DMS79 treated with DMSO at 0.1 percent for 48 hours (cell line): Measurements from ENCODE around the gene ABLIM2.

Experiments
- DNase-seq: peaks from one replicate; lab custom pipeline; 2025; lab: John Stamatoyannopoulos, UW

ABLIM2 gene

DNA sequence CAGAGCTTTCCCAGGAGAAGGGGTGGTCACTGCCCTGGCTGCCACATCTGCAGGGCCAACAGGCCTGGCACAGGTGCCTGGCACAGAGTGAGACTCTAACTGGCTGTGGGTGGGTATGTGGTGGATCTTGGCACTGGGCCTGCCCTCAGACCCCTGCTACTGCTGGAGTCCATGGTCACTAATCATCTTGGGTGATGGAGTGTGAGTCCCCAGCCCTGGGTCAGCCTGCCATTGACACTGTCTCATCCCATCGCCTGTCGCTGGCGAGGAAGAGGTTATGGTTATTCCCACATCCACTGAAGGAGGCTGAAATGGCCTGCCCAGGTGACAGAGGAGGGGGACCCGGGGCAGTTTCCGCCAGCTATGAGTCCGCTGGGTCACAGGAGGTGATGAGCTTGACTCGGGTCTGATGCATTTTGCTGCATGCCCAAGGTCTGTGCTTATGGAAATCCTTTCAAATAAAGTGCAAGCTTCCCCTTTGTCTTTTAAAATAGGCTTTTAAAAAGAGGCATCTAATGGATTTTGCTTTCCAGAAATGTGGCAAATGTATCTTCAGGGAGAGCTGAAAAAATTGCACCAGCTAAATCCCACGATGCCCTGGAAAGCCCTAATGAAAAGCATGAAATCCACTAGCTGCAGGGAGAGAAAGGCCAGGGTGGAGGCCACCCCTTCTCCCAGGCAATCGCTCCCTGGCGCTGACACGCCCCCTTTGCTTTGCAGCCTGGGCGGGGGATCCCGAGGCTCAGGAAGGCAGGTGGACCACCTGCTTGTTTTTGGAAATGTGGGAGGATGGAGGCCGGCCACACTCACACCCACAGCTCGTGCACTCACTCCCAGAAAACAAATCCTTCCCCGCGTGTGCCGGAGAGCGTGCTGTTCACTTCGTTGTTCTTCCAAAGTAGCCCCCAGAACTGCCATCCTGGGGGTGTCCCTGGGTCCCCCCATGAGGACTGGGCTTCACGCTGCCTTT is 54.9 kb downstream of the ABLIM2 start:
- no peak for DNase-seq

DNA sequence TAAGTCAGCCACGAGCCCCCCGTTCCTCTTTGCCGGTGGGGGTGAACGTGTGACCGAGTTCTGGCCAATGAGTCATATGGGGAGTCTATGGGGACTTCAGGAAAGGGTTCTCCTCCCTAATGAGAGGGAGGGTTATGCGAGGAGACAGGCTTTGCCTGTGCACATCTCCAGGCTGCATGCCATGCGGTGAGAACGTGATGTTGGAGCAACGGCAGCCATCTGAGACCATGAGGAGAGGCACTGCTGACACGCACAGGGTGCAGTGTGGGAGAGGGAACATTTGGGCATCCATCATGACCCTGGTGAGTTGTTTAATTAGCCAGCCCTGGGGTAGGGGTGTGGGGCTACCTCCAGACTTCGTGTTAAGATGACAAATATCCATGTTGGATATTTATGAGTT is 55.8 kb downstream of the ABLIM2 start:
- DNase-seq = no peak

DNA sequence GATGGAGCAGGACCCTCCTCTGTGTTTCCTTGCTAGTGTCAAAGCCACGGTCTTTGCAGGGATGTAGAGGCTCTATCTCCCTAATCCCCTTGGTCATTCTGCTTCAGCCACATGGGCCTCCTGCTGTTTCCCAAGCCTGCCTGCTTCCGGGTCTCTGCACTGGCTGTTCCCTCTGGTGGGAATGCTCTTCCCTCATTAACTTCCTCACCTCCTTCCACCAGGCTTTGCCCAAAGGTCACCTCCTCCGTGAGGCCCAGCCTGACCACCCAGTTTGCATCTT is 56.6 kb downstream of the ABLIM2 start:
- DNase-seq = no peak

DNA sequence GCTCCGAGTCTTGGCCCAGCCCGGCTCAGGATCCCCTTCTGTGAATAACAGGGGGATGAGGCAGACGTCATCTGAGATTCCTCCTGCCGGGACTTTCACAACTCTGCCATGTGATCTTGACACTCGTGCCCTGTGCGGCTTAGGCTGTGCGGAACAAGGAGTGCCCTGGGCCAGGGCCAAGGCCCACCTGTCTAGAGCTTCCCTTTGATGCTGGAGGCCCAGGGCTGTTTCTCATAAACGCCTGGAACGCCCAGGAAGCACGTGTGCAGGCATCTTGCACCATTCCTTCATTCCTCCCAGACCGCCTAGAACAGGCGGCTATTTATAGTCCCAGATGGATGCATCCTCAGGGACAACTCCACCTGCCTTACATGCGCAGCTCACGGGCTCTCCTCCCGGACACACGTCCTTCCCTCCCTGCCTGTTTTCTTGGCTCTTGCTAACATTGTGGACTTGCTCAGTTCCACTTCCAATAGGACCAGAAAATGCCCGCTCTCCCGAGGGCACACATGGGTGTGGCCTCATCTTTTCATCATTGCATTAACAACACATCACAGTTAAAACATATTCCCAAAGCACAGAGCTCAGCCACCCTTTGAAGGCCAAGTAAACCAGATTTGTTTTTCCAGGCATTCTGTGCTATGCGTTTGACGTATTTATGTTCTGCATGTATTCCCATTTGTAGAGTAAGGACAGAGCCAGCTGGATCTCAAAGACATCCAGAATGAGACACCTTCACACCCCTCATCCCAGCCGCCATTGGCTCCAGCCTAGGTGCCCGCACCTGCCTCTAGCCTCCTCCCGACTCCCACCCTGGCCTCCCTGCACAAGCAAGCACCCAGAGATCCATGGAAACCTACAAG is 57.2 kb downstream of the ABLIM2 start:
- DNase-seq = no peak

DNA sequence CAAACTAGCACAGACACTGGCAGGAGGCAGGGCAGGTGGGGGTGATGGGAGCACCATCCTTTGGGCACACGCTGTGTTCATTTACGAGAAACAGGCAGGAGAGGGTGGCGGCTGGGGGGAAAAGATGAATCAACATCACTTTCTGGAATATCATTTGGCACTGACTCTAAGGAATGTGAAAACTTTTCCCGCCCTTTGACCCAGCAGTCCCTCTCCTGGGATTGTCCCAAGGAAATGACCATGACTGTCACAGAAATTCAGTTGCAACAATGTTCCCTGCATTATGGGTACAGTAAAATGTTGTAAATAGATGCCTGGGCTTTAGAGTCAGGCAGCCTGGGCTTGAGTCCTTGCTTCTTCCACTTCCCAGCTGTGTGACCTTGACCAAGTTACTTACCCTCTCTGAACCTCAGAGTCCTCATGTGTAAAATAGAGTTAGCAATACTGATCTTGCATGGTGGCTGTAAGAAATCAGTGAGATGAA is 58.6 kb downstream of the ABLIM2 start:
- no peak for DNase-seq

DNA sequence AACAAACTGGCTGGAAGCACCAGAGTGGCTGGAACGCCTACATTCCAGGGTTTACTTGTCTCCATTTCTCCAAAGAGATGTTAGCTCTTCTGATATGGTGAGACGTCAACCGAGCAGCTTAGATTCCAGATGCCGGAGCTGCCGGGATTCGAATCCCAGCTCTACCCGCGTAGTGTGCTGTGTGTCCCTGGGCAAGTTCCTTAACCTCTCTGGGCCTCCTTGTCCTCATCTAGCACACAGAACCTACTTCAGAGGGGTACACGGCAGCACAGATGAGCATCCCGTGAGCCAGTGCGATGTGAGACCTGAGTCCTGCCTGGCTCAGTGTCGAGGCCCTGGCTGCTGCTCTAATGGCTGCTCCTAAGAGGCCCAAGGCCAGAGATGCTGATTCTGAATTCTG is 60.1 kb downstream of the ABLIM2 start:
- no peak for DNase-seq

DNA sequence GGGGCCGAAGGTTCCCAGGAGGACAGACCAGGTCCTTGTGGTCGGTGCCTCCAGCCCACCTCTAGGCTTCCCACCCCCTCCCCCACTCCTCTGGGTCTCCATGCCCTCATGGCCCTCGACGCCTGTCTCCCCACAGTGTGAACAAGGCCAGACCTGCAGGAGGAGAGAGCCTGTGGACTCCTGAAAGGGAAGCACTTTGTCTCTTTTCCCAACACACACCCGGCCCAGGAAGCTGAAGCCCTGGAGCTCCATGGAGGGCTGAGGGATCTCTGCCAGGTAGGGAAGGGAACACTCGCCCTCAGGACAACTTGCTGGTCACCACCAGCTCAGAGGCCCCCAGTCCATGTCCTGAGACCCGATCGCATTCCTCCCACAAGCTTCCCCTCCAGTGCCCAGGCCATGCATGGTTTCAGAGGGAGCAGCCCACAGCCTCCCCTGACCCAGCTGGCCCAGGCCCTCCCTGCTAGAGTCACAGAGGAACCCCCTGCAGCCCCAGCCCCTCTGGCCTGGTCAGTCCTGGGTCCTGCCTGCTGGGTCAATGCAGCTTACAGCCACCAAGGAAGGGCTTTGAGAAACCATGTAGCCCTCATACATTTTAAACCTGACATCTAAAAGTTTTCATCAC is 60.8 kb downstream of the ABLIM2 start:
- DNase-seq = no peak

DNA sequence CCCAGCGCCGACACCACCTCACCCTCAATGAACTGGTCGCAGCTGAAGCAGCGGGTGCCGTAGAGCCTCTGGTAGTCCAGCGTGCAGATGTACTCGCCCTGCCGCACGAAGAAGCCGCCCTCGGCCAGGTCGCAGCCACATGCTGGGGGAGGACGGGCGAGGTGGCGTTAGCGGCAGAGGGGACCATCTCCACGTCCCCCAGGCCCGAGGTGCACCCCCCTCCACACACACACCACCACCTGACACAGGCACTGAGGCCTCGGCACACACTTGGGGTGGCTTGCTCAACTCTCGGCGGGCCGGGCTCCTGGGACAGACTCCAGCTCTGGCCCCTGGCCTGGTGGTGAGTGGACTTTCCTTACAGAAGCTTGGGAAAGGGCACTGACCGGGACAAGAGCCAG is 61.5 kb downstream of the ABLIM2 start:
- DNase-seq = no peak

DNA sequence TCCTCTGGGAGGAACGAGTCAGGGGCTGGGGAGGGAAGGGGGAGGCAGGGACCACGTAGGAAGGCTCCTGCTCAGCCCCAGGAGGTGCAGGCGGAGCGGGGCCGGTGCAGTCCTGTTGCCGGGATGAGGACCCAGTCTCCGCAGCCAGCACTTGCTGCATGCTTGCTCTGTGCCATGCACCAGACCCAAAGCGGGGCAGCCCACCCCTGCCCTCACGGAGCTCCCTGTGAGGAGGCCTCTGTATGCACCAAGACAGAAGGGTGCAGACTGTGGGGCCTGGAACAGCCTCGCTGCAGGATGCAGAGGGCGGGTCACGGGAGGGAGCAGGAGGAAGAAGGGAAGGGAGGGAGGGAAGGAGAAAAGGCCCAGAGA is 61.9 kb downstream of the ABLIM2 start:
- DNase-seq = no peak

DNA sequence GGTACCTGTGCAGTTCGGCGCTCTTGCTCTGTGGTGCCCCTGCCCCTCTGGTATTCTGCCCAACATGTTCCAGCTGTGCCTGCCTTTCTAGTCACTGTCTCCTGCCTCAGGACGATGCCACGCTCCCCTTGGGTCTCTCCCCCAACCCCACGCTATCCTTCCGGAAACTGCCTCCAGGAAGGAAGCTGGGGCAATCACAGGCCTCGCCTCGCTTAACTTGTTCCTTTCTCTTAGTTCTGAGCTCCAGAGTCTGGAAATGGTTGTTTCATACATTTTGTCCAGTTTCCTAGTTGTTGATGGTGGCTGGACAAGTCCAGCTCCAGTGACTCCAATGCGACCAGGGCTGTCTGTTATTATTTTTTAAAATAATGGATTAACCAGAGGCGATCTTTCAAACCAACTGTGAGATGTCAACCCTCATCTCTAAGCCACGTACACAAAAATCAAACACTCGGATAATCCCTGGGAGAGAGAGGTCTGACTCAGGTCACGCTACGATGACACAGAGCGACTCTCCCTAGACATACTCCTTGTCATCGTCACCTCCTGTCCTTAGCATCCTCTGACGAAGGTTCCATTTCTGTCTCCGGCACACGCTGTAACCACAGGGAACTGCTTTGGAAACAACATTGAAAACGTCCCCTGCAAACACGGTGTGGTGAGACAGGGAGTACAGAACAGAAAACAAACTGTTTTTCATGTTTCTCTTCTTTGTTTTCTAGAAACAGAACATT is 62.5 kb downstream of the ABLIM2 start:
- DNase-seq = no peak

DNA sequence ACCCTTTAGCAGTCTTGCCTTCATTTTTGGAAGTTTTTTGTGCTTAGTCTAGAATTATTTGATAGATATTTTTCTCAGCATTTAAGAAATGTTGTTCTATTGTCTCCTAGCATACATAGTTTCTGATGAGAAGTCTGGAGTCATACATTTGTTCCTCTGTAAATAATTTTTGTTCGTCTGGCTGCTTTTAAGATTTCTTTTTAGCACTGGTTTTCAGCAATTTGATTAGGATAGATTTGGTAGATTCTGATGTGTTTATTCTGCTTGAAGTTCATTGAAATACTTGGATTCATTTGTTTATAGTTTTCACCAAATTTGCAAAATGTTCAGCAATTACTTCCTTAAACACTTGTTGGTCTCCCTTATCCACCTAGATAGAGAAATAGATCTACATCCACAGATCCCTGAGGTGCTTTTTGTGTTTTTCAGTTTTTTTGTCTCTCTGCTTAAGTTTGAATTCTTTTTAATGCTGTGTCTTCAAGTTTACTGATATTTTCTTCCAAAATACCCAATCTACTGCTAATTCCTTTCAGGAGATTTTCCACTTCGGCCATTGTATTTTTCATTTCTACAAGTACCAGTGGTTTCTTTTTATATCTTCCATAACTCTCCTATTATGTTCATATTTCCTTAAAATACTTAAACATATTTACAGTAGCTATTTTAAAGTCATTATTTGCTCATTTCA is 64.9 kb downstream of the ABLIM2 start:
- DNase-seq = no peak

DNA sequence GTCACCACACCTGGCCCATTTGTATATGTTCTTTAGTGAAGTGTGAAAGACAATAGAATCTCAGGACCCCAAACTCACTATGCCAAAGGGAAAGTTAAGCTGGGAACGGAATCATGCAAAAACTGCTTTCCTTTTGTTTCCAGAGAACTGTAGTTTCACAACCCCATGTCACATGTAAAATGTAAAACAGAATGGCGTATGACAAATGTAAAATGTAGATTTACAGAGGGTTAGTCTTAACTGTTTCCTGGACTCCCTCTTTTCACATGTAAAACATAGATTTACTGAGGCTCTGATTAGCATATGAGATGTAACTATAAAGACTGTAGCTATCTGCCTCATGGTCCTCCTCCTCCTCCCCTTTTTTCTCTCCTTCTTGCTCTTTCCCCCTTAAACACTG is 66.3 kb downstream of the ABLIM2 start:
- DNase-seq = no peak

DNA sequence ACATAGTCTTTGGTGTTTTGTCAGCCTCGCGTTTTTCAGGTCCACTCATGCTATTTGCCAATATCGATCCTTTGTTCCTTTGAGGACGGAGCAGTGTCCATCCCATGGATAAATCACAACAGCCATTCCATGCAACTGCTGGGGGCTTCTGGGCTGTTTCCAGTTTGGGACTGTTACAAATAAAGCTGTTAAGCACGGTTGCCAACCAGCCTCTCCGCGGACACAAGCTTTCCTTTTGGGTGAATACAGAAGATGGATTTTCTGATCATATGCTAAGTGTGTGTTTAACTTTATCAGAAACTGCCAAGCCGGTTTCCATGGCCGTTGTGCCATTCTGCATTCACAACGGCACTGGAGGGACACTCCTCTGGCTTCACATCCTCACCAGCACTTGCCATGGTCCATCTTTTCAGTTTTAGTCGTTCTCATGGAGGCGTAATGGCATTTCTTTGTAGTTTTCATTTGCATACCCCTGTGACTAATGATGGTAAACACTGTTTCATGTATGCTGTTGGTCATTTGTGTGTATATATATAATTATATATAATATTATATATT is 67.8 kb downstream of the ABLIM2 start:
- DNase-seq = no peak

DNA sequence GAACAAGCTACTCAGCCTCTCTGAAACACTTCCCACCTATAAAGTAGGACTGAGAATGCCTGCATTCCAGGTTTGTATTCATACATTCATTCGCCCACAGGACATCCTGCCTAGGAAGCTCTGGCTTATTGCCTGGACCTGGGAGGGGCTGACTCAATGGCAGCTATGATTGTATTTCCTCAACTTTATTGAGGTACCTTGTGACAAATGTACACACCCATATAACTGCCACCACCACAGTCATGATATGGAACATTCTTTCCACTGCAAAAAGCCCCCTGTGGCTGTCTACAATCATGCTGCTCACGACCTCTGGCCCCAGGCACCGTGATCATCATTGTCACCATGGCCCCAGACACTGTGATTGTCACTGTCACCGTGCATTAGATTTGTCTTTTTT is 68.3 kb downstream of the ABLIM2 start:
- DNase-seq = no peak

DNA sequence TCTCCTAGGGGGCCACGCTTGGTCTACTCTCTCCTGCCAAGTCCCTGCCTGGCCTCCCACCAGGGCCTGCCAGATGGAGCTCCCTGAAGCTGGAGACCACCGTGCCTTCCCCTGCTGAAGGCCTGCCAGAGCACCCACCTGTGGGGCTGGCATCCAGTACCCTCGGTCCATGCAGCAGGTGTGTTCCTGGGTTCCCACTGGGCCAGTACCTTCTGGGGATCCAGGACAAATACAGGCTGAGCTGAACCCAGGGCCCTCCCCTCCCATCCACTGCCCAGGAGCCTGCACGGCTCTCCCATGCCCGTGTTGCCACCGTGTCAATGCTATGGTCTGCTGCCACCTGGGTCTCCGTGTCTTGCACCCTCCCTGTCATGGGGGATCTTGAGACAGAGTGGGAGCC is 68.8 kb downstream of the ABLIM2 start:
- DNase-seq = no peak

DNA sequence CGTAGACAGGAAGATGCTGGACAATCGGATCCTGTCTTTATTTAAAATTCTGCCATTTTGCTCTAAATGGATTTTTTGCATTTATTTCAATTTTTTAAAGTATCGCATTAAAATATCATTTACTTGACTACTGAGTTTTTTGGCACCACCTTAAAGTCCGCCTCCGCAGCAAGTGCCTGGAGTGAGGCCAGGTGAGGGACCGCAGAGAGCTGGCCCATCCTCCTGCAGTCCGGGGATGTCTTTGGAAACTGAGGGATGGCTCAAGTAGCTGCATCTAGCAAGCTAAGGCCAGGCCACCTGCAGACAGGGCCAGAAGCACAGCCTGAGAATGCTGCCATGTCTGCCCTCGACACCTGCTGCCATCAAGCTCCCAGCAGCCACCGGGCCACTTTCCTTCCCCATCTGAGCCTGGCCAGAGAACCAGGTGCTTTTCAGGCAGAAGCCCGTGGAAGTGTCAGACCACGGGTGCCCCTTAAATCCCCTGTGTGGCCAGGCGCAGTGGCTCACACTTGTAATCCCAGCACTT is 69.6 kb downstream of the ABLIM2 start:
- no peak for DNase-seq

DNA sequence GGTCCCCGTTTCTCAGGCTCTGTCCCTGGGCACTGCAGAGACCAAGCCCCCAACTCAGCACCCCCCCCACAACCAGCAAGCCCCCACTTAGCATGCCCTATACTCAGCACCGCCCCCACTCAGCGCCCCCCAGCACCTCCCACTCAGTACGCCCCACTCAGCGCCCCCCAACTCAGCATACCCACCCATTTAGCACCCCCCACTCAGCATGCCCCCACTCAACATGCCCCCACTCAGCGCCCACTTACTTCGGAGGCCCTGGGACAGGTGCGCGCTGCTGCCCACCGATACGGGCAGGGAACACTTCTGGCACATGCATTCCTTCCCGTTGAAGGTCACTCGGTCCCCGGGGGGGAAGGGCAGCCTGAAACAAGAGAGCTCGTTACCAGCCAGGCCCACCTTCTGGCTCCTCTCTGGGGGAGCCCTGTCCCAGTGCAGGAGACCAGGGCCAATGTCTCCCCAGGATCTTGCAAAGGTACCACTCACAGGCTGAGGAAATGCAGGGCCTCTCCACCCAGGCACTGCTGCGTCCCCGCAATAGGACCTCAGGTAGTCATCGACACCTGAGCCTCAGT is 70.6 kb downstream of the ABLIM2 start:
- no peak for DNase-seq

DNA sequence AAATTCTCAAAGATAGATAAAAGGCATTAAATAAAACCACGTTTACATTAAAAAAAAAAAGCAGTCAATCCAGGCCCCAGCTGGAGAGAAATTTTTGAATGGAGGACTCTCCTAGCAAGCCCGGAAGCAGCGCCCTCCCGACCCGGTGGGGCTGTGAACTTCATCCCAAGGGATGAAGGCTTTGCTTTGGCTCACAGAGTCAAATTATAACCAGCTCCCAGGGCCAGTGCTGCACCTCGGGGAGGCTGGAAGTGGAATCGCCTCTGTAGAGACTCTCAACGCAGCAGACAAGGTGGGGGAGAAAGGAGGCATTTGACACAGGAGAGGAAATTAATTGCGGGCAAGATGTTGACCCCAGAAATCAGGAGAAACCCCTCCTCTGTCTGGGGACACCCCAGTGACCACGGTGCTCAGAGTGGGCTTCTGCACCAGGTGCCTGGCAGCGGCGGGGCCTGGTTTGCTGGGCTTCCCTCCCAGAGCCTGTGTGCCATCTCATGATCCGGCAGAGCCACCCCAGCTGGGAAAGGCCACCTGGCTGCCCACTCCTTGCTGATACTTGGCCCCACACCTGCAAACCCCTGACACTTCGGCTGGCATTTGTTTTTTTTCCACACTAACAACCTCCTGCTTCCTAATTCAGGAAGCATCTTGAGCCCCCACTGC is 71.7 kb downstream of the ABLIM2 start:
- no peak for DNase-seq

DNA sequence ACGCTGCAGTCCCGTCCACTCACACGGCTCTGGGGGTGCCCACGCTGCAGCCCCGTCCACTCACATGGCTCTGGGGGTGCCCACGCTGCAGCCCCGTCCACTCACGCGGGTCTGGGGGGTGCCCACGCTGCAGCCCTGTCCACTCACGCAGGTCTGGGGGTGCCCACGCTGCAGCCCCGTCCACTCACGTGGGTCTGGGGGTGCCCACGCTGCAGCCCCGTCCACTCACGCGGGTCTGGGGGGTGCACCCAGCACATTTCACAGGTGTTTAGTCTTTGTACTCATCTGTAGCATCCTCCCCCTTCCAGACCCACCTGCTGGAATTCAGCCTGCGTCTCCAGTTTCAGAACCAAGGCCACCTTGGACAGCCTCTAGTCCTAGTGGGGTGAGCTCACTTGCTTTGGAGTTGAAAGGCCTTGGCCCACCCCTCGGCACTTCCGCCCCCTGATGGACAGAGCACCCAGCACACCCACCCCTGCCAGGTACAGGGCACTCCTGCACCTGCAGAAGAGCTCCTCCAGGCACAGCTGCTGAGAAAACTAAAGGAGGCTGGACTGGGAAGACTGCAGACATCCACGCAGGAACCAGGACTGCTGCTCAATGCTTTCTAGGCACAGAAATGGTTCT is 73.0 kb downstream of the ABLIM2 start:
- no peak for DNase-seq
